CD4-positive, alpha-beta T cell treated with Interleukin-15 for 1 hour (primary cell): ENCODE data around the gene MVB12B.
A peak's percentile ranks its signal among the peaks of the same experiment; 100 is the strongest.

Experiments used
- DNase-seq: peaks from one replicate; pipeline ENCODE4 v3.0.0-alpha.2; 2020

Gene MVB12B

DNA sequence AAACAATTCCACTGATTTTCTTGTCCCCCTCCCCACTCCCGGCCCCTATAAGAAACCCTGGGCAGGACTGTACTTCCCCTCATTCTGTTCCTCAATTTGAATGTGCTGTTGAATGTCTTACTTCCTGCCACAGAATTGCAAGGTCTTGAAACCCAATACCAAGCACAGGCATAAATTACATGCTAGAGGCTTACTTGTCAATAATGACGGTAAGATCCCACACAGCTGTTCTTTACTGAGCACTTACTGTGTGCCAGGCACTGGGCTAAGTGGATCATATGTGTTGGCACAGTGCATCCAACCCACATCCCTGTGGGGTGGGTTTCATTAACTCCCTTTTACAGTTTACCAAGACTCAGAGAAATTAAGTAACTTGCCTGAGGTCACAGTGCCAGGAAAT lies 63.4 kb downstream of the MVB12B start:
- DNase-seq: no peak

DNA sequence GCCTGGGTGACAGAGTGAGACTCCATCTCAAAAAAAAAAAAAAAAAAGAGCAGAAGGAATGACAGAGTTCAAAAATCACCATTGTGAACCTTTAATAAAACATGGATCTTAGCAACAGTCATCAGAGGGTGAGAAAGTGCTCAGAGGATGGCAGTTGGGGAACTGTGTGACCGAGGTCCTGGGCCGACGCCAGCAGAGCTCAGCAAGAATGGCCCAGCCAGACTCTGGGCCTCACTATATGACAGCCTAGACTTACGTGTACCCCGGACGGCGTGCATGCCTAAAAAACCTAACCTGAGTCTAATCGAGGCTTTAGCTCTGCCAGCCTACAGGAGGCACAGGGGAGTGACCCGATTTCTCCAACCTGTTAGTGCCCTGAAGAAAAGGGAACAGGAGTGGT lies 64.3 kb downstream of the MVB12B start:
- DNase-seq: no peak

DNA sequence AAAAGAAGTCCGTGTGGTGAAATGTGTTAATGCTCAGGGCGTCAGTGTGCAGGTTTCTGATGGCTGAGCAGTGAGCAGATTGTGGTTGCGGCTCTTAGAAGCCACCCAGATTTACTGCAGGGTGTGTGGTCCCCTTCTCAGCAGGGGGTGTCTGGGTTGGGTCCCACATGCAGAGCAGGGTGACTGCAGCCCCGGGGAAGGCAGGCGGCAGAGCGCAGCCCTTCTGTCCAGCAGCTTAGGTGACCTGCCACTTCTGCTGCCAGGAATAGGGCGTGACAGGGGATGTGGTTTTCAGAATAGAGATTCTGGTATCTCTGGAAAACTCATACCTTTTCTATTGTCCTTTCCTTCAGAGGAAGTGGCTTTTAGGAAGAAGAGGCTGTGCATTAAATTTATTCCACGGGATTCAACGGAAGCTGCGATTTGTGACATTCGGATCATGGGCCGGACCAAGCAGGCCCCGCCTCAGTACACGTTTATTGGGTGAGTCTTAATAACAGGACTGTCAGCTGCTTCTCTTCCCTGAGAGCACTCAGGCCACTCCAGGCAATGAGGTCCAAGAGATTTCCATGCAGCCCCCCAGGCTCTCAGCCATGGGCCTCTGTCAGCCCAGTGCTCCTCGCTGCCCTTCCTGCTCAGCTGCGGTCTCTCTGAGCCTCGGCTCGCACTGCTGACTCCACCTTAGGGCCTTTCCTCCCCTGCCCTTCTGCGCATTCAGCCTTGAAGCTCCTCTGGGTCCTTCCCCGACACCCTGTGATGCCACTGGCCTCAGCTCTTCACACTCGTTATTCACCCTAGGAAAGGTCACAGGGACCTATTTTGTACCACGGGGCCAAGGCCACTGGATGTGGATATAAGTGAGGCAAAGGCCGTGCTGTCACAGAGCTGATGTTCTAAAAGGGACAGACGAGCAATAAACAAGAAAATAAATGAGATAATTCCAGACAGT lies 65.4 kb downstream of the MVB12B start:
- DNase-seq: no peak

DNA sequence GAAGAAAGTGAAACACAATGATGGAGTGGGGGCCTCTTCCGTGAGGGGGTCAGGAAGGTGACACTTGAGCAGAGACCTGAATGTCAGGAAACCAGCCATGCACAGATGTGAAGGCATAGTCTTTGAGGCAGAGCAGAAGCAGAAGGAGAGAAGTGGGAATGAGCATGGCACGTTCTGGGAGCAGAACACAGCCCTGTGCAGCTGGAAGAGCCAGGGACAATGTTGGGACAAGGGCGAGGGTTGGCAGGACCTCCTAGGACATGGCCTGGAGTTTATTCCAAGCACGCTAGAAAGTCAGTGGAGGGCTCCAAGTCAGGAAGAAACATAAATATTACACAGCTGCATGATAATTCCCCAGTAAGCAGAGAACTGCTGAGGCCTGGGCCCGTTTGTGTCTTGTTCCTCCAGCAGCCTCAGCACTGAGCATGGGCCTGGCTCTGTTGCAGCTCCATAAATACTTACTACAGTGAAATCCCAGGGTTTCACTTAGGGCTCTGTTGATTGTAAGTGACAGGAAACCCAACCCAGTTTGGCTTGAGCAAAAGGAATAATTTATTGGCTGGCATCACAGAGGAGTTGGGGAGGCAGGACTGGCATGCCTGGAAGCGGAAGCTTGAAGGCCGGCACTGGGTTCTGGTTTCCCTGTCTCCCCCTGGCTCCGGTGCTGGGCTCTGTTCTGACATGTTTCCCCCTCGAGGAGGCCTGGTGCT lies 66.2 kb downstream of the MVB12B start:
- no peak for DNase-seq

DNA sequence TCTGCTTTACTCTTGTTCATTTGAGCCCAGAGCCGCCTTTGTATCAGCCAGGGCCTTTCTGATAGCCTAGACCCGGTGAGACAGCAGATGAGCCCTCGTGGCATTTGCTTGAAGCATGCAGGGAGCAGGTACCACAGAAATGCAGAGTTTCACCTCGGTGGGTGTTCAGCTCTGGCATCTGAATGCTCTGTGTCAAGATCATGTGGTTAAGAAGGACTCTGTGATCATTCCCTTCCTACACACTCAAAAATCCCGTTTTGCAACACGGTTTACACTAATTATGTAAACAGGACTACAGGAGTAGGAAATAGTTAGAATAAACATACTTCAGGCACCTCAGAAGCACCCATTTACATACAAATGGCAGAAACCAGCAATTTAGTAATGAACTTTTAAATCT lies 67.2 kb downstream of the MVB12B start:
- DNase-seq: no peak

DNA sequence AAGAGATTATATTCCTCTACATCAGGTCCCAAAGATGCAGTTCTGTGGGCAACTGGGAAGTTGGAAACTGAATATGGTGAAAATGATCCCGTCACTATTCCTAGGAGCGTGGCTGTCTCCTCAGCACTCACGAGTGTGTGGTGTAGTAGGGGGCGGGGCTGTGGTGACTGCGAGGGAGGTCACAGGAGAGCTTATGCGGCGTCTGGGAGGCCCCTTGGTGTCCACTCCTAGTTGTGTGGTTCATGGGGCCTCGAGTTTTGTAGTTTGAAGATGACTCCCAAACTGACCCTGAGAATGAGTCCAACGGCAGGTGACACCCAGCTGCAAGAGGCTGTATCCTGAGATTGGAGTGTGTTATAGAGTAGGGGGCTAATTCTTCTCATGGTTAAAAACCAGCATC lies 68.2 kb downstream of the MVB12B start:
- no peak for DNase-seq

DNA sequence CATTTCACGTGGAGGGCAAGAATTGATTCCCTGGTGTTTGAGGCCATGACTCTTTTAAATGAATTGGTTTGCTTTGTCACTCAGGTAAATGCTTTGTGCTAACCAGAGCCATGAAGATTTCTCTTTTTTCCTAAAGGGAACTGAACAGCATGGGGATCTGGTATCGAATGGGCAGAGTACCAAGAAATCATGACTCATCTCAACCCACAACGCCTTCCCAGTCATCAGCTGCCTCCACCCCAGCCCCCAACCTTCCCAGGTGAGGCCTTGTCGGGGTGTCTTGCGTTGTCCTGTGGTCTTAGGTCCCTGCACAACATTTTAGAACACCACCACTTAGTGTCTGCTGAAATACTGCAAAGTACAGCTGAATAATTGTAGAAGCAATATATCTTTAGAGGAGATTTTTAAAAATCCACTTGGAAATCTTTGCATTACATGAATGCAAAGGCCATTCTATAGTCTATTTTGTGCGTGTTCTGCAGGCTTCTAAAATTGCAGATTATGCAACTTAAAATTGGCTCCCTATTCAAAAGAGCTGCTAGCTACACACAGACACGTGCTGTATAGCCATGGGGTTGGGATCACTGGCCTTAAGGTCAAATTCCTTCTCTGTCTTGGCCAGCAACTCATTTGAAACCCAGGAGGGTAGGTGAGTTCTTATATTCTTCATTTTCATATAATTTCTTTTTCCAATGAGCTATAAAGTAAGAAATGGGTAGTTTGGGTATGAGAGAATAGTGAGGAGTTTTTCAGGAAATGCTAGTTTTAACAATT lies 69.0 kb downstream of the MVB12B start:
- no peak for DNase-seq

DNA sequence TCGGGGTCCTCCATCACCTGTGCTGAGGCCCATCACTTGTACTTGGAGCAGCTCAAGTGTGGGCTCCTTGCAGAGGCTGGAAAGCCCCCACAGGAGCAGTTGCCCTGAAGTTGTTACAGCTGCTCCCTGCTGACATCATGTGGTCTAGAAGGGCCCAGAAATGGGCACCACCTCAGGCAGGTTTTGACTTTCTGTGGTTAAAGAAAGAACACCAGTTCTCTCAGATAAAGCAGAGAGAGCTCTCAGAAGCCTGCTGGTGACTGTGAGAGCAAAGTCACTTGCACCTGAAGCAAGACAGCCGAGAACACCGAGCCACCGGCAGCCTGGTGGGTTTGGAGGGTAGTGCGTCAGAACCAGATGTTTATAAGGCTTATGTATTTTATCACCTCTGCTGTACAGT lies 70.4 kb downstream of the MVB12B start:
- DNase-seq: peak; percentile 71

DNA sequence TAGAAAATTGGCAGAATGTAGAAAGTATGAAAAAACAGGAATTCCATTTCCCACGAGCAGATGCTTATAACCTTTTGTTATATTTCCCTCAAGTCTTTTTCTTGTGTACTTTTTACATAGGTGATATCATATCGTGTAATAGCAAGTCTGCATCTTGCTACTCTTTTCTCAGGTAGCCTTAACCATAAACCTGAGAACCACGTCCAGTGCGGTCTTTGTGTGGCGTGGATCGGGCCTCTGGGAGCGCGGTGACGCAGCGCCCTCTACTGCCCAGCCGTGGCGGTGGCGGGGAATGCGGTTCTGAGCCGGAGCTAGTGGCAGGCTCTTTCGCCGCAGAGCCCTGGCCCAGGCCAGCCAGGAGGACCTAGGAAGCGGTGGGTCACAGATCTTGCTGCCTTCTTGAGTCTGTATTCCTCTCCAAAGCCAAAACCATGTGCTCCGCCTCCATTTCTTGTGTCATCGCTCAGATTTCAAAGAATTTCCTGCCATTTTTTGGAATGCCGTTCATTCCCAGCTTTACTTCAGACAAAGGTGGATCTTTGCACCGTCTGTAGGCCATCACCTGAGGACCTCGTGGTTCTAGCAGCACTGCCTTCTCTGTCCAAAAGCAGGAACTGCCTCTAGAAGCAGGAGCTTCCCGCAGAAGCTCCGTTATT lies 71.9 kb downstream of the MVB12B start:
- DNase-seq: peak; percentile 66

DNA sequence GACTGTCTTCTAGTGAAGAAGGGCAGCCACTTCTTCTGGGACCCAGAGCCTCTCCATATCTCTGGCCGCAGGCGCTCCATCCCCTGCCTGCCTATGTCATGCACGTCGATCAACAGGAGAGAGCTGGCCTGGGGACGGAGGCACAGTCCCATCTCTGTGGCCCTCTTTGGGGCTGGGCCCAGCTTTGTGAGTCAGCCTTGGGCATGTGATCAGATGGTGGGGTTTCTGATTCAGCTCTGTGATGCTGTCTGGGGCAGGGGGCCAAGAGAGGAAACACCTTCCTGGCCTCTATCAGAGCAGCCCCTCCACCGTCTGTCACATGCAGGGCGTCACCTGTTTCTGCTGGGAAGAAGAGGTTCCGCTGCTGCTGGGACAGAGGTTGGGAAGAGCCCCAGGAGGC lies 72.6 kb downstream of the MVB12B start:
- no peak for DNase-seq

DNA sequence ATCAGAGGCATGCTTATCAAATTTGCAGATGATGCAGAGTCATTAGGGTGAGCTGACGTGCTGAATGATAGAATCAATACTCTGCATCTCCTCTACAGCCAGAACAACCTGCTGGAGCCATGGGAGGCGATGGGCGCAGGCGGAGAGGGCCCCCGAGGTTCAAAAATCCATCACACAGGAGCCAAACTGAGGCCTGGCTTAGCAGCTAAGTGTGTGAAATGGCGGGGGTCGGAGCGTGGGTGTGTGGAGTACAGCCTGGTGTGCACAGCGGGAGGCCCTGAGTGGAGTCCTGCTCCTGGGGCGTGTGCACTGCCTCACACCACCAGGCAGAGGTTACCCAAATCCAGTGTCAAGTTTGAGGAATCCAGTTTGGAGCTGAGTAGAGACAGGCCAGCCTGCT lies 73.2 kb downstream of the MVB12B start:
- no peak for DNase-seq

DNA sequence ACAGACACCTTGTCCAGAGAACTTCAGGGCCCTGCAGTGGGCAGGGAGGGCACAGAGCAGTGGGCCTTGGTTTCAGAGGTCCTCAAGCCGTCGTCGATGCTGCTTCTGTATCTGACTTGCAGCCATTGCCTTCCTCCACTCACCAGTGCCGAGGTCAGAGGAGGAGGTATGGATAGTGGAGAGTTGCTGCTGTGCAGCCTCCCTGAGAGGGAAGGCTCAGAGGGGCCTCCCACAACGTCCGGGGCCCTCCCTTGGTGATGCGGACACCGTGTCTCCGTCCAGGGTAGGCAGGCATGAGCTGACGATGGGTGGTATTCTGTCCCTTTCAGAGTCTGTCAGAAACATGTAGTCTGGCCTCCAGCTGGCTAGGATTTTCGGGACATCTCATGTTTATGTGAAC lies 73.9 kb downstream of the MVB12B start:
- DNase-seq: no peak

DNA sequence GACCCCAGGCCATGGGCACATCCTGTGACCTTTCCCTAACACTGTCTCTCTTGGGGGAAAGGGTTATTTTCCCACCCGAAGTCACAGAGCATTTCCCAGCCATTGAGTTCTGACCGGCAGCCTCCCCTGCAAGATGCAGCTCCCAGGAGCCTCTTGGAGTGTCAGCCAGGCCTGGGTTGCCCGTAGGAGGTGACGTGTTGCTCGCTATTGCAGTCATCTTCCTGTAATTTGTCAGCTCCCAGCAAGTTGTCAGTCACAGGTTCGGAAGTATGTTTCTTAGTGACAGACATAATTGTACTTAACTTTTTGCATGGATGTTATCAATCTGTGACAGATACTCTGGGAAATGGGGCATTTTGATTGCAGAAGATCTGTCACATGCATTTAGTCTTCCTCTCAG lies 74.5 kb downstream of the MVB12B start:
- no peak for DNase-seq

DNA sequence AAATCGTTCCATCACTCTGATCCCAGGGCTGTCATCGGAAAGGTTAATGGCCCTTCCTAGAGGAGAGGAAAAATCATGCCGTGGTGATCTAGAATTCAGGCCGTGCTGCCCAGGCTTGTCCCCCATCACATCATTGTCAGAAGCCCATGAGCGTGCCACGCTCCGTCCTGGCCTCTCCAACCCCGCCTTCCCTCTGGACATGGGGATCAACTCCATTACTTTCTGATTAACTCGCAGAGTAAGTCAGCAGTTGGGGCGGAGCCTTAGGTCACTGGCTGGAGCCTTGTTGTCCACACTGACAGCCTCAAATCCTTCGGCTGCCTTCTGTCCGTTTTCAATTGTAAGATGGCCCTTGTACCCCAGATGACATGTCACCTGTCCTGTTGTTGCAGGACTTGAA lies 75.0 kb downstream of the MVB12B start:
- no peak for DNase-seq

DNA sequence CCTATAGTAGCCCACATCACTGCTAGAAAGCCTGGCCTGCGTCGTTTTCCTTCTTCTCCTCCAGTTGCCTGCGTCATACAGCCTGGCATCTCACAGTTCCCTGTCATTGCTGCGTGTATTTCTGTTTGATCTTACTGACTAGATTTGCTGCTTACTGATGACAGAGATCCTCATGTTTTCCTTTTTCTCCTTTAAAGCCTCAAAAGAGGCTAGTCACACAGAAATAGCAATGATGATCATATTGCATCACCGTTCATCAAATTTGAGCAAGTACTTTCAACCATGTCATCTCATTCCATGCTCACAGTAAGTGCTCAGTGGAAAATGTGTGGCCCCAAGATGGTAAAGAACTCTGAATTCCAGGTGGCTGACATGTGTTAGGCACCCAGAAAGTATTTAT lies 76.8 kb downstream of the MVB12B start:
- no peak for DNase-seq

DNA sequence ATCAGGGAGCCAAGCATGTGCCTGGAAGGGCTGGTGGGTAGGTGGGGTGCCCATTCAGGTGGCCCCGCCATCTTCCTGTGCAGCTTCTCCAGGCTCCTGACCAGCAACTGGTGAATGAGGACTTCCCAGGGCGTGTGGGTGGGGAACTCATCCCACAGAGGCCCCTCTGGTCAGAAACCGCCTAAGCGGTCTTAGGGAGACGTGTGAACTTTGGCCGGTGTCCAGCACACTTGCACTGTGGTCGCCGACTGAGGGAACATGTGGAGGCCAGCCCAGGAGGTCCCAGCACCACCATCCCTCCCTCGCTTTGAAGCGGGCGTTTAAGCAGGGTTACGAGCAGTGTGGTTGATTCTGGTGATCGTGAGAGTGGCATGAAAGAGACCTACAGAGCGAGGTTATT lies 77.8 kb downstream of the MVB12B start:
- no peak for DNase-seq

DNA sequence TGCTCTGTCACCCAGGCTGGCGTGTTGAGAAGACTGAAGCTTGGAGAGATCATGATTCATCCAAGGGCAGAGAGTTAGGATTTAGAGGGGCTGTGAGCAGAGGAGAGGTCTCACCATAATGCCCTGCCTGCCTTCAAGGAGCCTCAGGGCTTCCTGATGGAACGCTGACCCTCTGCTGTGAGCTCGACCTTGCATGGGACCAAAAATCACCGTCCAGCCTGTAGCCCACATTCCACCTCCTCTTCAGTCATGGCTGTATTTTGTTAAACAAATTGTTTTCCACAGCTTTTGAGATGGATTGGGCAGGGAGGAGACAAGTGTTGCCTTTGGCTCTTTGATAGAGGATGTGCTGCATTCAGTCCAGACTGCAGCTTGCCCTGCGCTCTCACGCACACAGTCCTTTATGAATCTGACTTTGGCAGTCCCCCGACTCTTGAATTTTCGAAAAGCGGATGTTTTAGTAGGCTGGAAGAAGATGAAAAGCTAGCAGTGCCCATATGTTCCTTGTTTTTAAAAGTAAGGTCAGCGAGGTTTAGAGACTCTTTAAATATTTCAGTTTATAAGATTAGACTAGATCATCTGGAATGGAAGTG lies 79.5 kb downstream of the MVB12B start:
- no peak for DNase-seq

DNA sequence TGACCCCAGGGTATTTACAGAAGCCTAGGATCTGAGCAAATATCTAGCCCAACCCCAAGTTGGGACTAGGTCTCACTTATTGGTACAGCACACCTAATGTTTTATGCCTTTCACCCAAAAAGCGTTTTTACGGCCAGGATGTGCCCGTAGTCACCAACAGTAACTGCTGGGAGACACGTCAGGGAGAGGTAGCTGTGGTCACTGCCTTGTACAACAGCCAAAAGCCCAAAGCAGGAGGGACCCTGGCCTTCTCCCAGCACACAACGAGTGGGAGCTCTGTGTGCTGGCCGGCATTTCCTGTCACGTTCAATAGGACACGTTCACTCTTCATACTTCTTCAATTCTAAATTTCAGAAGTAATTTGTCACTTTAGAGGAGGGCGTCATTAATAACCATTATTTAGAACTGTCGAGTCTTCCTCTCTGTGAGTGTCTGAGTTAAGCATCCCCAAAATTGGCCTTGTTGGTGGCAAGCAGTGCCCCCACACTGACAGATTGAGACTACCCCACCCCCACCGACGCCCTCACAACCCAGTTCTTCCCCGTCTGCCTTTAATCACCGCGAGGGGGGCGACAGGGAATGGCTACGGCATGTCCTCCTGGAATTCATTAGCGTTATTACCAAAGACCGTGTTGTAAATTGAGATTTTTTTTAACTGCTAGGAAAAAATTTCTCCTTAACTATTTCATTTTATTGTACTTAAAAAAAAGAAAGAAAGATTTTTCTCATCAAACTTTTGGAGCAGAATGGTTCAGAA lies 80.7 kb downstream of the MVB12B start:
- no peak for DNase-seq

DNA sequence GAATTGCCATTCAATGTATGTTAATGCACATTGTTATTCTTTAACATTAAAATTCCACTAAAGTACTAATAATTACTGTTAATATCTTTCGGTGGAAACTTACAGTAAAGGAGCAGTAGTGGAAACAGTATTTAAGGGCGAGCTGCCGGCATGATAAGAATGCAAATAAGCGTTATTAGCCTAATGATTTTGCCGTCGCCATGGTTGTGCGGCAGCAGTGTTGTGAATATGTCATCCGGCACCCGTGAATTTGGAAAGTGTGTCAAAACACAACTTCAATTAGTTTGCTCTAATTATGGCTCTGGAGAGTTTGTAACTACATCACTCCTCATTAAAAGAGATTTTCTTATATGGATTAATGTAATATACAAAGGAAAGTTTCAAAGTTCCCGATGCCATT lies 81.4 kb downstream of the MVB12B start:
- DNase-seq: no peak

DNA sequence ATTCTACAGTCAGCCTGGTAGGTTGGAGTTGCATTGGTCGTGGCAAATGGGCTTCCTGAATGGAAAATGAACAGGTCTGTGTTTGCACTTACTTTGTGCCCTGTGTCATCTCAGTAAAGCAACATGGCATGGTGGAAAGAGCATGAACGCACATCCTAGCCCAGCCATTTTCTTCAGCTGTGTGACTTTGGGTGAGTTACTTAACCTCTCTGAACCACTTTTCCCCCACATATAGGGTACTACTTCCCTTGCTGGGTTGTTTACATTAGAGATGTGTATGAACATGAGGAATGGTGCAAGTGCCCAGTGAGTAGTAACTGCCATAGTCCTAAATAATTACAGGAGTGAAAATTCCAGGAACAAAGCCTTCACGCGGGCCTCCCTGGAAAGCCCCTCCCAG lies 83.6 kb downstream of the MVB12B start:
- DNase-seq: no peak

DNA sequence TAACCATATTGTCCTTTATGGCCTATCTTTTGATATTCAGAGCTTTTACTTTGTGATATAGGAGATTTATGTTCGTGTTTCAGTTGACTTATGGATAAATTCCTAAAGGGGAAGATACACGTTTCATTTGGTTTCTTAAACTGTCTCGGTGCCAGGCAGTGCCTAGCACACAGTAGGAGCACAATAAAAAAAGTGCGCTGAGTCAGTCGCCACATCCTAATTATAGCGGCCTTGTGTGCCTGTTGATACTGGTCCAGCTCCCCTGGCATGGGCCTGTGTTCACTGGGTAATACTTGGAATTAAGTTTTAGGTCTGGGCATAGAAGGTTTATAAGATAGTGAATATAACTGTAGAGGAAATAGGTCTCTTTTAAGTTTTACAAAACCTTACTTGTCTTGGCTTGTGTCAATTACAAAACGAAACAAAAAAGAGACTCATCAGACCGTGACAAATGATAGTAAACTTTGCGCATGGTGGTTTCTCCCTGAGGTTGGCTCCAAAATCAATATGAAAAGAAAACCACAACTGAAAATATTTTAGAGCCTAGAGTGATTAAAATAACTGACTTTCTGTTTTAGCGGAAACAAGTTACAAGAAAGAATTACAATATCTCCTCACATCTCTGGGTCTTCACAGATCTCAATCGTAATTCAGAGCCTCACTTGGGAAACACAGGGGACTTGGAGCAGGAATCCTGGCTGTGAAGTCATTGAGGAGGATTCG lies 84.8 kb downstream of the MVB12B start:
- no peak for DNase-seq
